GM19397 (cell line): ENCODE measurements around the gene JPH3.

Experiments used
- ATAC-seq: cut with Tn5 transposase; IDR thresholded peaks from one replicate; pipeline ENCODE4 v1.9.1; 2021; ENCODE audit warnings: mild to moderate bottlenecking, moderate library complexity; ENCODE audit not compliant: unreplicated experiment

Gene JPH3

DNA sequence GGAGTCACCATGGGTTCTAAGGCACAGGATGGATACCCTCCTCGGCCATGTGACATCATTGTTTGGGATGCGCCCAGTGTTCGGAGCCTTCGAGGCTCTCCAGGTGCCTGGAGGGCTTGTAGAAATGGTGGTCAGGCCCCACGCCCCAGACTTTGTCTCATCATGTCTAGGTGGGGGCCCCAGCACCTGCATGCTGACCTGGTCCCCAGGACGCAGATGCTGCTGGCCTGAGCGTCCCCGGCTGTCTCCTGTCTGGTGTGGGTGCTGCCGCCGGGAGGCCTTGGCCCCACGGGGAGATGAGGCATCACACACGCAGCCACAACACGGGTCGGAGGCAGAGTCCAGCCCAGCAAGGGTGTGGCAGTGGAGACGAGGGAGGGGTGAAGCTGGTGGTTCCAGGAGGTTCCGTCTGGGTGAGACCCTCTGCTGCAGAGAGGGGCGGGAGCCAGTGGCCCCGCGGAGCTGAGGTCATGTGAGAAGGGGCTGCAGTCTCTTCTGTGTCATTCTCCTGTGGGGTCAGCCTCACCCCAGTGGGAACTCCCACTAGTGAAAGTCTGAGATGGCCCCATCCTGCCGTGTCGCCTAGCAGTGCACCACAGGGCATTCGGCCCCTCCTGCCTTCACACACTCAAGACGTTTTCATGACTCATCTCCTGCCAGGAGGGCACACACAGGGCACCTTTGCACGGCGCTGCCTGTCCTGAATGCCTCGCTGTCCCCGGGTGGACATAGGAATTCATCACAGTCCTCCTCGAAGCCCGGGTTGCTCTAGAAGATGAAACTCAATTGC is 46.6 kb downstream of the JPH3 start:
- ATAC-seq: no peak

DNA sequence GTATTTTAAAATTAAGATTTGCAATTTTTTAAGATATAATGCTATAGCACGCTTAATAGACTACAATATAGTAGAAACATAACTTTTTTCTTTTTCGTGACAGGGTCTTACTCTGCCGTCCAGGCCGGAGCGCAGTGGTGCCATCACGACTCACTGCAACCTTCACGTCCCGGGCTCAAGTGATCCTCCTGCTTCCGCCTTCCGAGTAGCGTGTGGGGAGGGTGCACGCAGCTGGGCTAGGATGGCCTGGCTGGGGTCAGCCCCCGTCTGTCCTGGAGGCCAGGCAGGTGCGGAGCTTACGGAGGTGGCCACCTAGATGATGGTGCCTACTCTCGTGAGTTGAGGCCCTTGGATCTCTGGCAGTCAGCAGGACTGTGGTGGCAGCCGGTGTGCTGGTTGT is 50.1 kb downstream of the JPH3 start:
- no peak for ATAC-seq

DNA sequence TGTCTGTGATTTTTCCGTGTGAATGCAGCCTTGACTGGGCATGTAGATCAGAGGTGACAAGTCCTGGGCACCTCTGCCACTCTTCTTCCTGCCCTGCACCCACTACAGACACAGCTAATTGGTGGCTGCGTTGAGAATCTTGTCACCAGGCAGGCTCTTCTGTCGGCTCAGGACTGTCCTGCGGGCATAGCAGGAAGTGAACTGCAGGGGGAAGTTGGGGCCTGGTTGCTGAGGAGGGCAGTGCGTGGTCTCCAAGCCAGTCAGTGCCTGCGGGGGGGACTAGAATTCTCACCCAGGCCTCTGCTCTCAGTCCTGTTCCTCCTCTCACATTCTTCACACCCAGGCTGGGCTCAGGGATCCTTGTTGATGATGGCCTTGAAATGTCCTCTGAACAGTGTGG is 50.5 kb downstream of the JPH3 start:
- ATAC-seq: no peak

DNA sequence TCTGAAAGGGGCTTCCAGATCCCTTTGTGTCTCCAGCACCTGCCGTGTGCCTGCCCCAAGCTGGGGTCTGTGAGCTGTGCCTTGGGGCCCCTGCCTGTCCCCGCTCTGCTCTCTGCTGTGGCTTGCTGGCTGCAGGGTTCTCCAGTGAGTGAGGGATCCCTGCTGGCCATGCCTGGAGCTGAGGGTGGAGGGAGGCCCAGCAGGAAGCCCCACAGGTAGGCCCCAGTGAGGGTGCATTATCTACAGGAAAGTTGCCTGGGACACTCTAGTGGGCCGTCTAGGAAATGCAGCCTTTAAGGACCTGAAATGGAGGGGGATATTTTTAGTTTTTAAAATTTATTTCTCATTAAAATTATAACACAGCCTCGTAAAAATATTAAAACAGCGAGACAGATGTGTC is 50.9 kb downstream of the JPH3 start:
- no peak for ATAC-seq

DNA sequence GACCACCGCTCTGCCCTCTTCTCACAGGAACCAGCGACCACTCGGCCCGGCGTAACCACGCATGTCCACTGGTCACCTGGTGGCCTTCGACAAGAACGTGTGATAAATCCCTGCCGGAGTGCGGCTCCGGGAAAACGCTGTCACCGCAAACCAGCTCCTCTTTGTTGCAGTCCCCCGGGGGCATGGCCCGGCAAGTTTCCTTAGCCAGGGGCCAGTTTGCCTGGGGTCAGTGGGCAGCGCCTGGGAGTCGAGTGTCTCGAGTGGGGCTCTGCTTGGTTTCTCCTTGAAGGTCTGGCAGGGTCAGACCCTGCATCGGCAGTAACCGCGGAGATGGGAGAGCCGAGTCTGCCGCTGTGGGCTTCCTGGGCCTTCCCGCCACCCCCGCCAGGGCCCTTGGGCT is 52.5 kb downstream of the JPH3 start:
- ATAC-seq: no peak

DNA sequence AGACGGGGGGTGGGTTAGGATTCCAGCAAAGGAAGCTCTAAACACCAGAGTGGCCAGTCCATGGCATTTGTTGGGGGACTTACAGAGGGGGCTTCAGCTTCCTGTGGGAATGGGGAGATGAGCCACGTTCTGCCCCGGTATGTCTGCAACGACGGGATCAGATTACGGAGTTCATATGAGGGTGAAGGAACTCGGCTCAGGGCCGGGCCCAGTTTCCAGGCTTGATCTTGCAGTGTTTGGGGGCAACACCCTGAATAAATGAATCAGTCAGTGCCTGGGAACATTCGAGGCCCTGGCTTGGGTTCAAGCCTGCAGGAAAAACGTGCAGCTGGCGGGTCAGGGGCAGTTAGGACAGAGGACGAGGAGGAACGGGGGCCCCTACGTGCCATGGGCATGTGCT is 54.0 kb downstream of the JPH3 start:
- no peak for ATAC-seq

DNA sequence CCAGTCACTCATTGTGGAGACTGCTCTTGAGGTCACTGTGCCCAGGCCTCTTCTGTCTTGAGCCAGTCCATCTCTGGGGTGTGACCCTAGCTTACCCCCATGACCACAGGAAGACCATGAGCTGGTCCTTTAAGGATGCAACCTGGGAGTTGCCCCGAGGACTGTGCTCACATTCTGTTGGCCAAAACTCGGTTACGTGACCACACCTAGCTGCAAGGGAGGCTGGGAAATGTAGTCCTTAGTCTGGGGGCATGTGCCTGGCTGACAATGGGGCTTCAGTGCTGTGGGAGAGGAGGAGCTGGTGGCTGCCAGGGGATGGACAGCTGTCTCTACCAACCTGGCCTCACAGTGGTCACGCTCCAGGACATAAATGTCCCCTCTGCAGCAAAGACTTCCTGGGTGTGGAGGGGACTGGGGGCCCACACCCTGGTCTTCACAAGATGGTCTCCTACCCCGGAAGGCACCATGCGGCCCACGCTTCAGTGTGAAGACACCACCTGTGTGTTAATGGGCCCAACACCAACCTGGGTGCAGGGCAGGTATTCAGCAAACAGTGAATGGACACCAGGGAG is 55.4 kb downstream of the JPH3 start:
- ATAC-seq: no peak

DNA sequence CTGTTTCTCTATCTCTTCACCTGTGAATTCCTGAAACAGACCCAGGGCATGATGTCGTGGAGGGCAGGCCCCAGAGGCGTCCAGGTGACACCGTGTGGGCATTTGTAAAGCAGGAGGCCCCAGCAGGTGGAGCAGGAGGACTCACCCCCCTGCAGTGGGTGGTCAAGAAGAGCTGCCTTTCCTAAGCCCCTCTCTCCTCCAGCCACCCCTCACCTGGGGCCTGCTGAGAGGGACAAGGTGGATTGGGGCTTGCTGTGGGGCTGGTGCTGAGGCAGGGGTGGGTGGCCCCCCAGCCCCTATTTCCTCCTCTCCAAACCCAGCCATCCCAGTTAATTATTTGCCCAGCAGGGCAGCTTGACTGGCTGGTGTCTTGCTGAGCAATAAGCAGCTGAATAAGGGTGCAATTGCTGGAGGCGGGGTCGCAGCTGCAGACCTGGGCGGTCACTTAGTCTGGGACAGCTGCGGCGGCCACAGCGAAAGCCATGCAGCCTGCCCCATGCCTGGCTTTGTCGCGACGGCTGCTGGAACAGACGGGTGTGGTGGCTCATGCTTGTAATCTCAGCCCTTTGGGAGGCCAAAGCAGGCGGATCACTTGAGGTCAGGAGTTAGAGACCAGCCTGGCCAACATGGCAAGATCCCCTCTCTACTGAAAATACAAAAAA is 56.4 kb downstream of the JPH3 start:
- no peak for ATAC-seq

DNA sequence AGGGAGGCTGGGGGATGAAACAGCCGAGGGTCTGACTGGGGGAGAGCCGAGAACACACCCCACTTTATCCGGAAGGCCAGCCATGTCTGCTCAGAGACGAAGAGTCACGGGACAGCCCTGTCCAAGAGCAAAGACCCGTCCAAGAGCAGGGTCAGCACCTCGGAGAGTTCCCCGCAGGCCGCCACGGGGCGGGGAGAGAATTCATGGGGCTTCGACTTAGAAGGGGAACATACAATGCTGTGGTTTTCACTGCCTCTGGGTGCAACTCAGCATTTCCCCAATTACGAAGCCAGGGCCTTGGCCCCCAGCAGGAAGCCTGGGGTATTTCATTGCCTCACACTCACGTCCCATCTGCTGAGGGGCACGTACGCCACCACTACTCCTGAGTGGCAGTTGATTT is 59.3 kb downstream of the JPH3 start:
- no peak for ATAC-seq

DNA sequence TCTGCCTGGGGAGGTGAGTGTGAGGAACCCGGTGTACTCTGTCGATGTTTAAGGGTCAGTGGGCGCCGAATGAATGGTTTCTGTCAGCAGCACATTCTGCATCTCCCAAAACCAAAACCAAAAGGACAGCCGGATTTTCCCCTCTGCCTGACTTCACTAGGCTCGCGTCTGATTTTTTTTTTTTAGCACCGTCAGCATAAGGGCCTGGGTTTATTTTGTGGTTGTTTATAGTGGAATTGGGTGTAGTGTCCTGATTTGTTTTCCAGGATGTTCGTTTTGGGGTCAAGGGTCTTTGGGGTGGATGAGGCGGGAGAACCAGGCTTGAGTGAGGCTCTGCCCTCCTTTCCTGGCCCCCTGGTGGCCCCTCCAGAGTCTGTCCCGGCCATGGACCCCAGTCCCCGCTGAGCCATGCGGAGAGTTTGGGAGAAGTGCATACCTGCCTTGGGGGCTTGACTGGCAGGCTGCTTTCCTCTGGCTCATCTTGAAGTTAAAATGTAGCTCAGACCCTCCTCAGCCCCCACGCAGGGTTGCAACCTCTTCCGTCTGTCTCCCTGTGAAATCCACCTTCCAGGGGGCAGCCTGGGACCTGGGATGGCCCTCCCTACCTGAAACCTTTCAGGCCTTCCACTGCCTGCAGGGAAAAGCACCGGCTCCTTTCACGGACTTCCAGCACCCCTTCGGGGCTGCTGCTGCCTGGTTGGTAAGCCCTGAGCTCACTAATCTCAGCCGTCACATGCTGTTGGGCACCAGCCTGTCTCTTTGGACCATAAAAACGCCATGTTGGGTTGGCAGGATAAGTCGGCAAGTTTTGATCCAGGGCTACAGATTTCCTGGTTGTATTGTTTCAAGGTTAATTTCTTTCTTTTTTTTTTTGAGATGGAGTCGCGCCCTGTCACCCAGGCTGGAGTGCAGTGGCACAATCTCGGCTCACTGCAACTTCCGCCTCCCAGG is 60.2 kb downstream of the JPH3 start:
- no peak for ATAC-seq

DNA sequence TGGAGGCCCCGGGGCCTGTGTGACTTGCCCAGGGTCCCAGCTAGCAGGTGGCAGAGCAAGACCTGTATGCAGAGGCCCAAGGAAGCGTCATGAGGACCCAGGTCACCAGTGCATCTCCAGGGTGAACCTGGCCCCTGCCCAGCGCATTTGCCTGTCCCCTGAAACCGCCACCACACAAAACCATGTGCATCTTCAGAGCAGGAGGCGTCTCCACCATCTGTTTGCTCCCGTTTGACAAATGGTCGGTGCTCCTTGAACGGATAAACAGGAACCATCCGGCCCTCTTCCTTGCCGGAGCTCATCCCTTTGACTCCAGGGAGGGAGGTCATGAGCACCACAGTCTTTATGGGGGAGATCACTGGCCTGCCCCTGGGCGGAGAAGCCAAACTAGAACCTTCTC is 62.5 kb downstream of the JPH3 start:
- no peak for ATAC-seq

DNA sequence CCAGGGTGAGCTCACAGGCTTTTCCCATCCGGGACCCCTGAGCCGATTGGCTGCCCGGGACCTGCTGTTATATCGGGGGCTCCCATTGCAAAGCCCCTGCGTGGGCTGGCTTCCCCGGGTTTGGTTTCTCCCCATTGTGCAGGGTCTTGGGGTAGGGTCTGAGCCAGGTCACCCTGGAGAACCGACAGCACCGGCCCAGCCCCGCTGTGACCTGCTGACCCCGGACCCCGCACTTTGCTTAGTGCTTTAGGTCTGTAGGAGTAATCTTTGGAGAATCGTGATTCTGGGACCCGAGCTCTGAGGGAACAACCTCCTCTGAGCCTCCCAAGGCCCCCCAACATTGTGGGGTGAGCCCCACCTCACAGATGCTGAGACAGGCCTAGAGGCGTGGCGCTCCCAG is 62.9 kb downstream of the JPH3 start:
- ATAC-seq: no peak

DNA sequence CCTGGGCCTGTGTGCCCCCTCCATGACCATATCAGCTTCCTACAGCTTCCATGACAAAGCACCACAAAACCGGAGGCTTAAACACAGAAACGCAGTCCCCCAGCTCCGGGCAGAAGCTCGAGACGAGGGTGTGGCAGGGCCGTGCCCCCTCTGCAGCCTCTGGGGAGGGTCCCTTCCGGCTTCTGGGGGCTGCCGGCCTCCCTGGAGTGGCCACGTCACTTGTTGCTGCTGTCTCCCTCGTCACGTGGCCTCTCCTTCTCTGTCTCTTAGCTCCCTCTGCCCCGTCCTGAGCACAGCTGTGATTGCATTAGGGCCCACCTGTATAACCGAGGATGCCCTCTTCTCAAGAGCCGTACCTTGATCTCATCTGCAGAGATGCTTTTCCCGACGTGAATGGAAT is 64.6 kb downstream of the JPH3 start:
- no peak for ATAC-seq

DNA sequence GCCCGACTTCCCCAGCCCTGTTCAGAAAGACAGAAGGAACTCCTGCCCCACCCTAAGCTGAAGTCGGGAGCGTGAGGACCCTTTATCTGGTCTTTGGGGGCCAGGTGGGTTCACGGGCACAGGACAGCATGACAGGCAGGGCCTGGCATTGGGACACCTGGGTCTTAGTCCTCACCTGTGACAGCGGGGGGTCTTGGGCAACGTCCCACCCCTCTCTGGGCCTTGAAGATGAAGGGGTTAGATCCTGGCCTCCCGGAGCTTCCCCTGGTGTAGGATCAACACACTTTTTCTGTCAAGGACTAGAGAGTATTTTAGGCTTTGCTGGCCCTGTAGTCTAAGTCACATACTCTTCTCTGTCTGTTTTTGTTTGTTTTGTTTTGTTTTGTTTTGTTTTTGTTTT is 65.1 kb downstream of the JPH3 start:
- ATAC-seq: no peak

DNA sequence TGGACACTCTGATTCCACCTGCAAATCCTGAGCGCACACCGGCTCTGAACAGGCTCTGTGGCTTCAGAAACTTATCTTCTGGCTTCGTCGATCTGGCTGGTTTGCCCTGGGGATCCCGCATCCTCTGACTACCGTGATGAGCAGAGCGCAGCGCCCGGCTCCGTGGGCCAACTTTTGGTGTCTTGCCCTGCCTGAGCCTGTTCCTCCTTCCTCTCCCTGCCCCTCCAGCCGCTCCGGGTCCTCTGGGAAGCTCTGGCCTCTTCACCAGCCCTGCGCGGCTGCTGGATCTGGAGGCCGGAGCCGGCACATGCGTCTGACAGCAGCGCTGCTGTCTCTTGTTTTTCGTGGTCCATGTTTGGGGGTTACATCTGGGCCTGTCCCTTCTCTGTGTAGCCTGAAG is 65.6 kb downstream of the JPH3 start:
- no peak for ATAC-seq

DNA sequence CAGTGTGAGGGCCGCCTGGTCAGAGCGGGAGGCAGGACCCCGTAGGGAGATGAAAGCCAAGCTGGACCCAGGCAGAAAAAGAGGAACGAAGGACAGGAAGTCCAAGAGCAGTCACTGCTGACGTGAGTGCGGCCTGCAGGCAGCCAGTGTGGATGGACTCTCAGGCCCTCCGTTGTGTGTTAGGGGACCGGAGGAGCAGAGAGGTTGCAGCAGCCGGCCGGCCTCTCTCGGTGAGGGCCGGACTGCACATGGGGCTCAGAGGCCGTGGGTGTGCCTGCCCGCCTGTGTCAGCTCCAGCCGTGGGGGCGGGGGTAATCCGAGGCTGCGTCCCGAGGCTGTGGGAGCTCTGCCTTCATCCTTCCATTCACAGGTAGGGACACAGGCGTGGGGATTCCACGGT is 67.4 kb downstream of the JPH3 start:
- no peak for ATAC-seq

DNA sequence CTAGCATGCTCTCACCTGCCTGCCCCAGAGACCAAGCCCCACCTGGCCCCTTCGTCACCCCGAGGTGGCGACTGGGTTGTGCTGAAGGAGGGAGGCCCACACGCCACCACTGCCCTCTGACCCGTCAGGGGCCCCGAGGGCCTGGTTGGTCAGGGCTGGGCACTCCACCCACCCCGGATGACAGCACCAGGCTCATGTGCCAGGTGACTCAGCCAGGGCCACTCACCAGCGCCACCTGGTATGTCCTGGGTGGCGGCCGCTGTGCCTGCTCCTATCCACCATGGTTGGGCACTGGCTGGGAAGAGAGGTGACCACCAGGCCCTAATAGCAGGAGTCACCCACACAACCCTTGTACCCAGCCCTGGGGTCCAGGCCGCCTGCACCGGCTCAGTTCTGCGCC is 68.9 kb downstream of the JPH3 start:
- no peak for ATAC-seq

DNA sequence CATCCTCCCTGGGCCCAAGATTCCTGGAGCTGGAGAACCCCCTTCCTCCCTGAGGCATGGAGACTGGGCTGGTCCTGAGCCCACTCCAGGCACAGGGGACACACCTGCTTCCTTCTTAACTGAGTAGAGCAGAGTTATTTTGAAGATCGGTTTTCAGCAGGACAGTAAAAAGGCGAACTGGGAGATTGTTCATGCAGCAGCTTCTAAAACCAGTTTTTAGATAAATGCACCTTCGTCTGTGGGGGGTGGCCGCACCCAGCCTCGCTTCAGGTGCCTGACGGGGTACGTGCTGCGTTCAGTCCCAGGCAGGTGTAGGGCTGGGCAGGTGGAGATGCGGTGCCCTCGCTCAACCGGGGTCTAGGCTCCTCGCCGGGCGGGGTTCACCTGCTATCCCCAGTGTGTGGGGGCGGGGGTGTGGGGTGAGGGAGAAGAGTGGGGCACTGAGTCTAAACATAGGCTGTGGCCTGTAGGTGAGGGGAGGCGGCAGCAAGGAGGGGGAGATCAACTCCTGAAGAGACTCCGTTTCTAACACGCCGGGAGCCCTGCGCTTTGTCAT is 69.5 kb downstream of the JPH3 start:
- ATAC-seq: no peak

DNA sequence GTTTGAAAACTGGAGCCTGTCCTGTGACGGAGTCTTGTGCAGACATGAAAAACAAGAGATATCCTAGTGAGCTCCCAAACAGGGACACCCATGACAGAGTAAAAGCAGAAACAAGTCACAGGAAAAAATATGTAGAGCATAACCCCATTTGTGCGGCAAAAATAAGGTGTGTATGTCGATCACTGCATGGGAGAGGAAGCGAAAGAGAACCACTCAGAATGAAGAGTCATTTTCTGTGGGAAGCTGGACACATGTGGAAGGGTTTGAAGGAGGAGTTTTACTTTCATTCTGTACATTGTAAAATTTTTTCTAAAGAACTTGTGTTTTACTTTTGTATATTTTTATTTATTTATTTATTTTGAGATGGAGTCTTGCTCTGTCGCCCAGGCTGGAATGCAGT is 72.1 kb downstream of the JPH3 start:
- no peak for ATAC-seq

DNA sequence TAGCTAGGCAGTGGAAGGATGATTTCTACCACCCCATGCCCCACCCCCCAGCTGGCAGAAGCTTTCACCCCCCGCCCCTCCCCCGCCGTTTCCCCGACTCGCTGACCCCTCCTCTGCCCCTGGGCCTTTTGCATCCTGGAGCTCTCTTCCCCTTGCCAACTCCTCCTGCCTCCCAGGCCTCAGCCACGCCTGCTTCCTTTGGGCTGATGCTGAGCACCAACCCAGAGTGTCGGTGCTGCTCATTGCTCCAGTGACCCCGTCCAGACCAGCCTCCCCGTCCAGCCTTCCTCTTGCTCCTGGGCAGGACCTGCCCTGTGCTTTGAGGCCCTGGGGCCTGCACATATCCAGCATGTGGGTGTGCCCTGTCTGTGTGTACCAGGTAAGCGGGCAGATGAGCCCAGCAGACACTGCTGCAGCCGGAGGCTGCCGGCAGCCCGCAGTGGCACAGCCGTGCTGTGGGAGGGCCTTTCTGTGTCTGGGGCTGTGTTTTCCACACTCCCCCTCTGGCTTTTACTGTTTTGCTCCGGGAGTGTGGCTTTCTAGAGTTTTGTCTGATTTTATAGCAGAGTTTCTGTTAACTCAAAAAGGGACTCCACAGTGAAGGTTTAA is 72.9 kb downstream of the JPH3 start:
- ATAC-seq: no peak

DNA sequence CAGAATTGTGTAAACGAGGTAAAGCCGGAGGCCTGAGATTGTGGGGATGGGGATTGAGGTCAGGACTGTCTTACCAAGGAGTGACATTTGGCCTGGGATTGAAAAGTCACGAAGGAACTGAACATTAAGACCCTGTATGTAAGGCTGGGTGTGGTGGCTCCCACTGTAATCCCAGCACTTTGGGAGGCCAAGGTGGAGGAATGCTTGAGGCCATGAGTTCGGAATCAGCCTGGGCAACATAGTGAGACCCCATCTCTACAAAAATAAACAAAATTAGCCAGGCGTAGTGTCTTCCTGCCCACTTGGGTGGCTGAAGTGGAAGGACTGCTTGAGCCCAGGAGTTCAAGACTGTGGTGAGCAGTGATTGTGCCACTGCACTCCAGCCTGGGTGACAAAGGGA is 75.5 kb downstream of the JPH3 start:
- no peak for ATAC-seq
